Astrocyte of the spinal cord (primary cell): ENCODE results near the gene PSMD4.

Experiments used
- DNase-seq: peaks from one replicate; pipeline ENCODE4 v3.0.0; 2011; ENCODE audit warnings: low read depth, low spot score
- H3K4me3 ChIP-seq: 2 replicates; pipeline ENCODE4 v1.5.1; 2011; ENCODE audit warnings: low read depth, mild to moderate bottlenecking, low read length, moderate library complexity
- CTCF ChIP-seq: IDR thresholded peaks from 2 replicates; pipeline ENCODE4 v1.5.1; 2012; ENCODE audit warnings: low read depth, mild to moderate bottlenecking, low read length, inconsistent platforms
- in situ Hi-C: cut with HindIII; loops from 2 replicates; pipeline ENCODE4 v1.10.0; 2017; ENCODE audit warnings: low sequenced_read_pairs

Gene PSMD4

GRCh38 chr1:151294742-151295462 is 40.4 kb downstream of the PSMD4 start:
- DNase-seq: no peak
- TF ChIP-seq CTCF: no peak
- H3K4me3 ChIP-seq: no peak overlapping the region
- in situ Hi-C loops: no loop called here

- peak; percentile 56 for DNase-seq
- H3K4me3 ChIP-seq: no peak overlapping the region
- in situ Hi-C loops: no loop called here
- no peak for TF ChIP-seq CTCF
Measured at GRCh38 chr1:151309811-151310323, 55.3 kb downstream of the PSMD4 start.

GRCh38 chr1:151311011-151311410 is 56.5 kb downstream of the PSMD4 start:
- TF ChIP-seq CTCF: no peak
- in situ Hi-C loops: no loop called here
- H3K4me3 ChIP-seq: no peak overlapping the region
- no peak for DNase-seq

- no peak for TF ChIP-seq CTCF
- in situ Hi-C loops: no loop called here
- peak; percentile 98 for DNase-seq
- no peak overlapping the region for H3K4me3 ChIP-seq
Measured at GRCh38 chr1:151311589-151312331, 57.2 kb downstream of the PSMD4 start.

GRCh38 chr1:151312411-151312810 is 57.9 kb downstream of the PSMD4 start:
- no peak for TF ChIP-seq CTCF
- in situ Hi-C loops: no loop called here
- DNase-seq: peak; percentile 50

GRCh38 chr1:151312826-151313225 is 58.3 kb downstream of the PSMD4 start:
- no peak overlapping the region for H3K4me3 ChIP-seq
- in situ Hi-C loops: no loop called here
- TF ChIP-seq CTCF: no peak

More at GRCh38 chr1:151312411-151312810, 57.9 kb downstream of the PSMD4 start:
- no peak overlapping the region for H3K4me3 ChIP-seq

More at GRCh38 chr1:151312826-151313225, 58.3 kb downstream of the PSMD4 start:
- no peak for DNase-seq
